Retinal pigment epithelial cell (primary cell): ENCODE measurements around the gene EMILIN2.

Source experiments
- DNase-seq: peaks from one replicate; pipeline ENCODE4 v3.0.0-alpha.2; 2010; ENCODE audit warnings: low read depth
- H3K4me3 ChIP-seq: 2 replicates; pipeline ENCODE4 v1.5.1; 2011; ENCODE audit warnings: mild to moderate bottlenecking, low read length, control low read depth, moderate library complexity
- CTCF ChIP-seq: conservative IDR thresholded peaks from 2 replicates; pipeline ENCODE4 v1.5.1; 2011; ENCODE audit warnings: low read depth, low read length, control low read depth, inconsistent platforms

EMILIN2 gene

GRCh38 chr18:2881088-2881839 is 34.5 kb downstream of the EMILIN2 start:
- H3K4me3 ChIP-seq: no peak overlapping the region
- no peak for DNase-seq
- TF ChIP-seq CTCF: no peak

GRCh38 chr18:2881840-2882195 is 35.0 kb downstream of the EMILIN2 start:
- H3K4me3 ChIP-seq: no peak overlapping the region
- no peak for DNase-seq
- TF ChIP-seq CTCF: no peak

GRCh38 chr18:2882201-2882600 is 35.4 kb downstream of the EMILIN2 start:
- TF ChIP-seq CTCF: no peak
- no peak for DNase-seq
- no peak overlapping the region for H3K4me3 ChIP-seq

- no peak for TF ChIP-seq CTCF
- DNase-seq: no peak
- H3K4me3 ChIP-seq: no peak overlapping the region
These were observed 36.4 kb downstream of the EMILIN2 start for GRCh38 chr18:2883076-2883735.

GRCh38 chr18:2884706-2885285 is 38.0 kb downstream of the EMILIN2 start:
- no peak for DNase-seq
- H3K4me3 ChIP-seq: no peak overlapping the region
- TF ChIP-seq CTCF: no peak

GRCh38 chr18:2887470-2887869 is 40.7 kb downstream of the EMILIN2 start:
- DNase-seq: no peak
- no peak for TF ChIP-seq CTCF
- no peak overlapping the region for H3K4me3 ChIP-seq
